SK-N-SH (cell line): ENCODE results near the gene ST6GALNAC3. TPM values are rescaled to one million over a fixed set of nuclear protein-coding genes. Genes with fewer than 3 reads are reported as not detected.

Experiments
- CTCF ChIA-PET: fragments of 300-600, 350-600 bp; formaldehyde crosslinking; extraction: SDS; loops from one replicate; lab custom pipeline; 2021; lab: Yijun Ruan, JAX
- POLR2A ChIA-PET: fragments of 350-600 bp; sonication (Branson Sonifier 250); formaldehyde crosslinking; extraction: SDS; loops from one replicate; lab custom pipeline; 2020; ENCODE audit warnings: antibody characterized with exemption, inconsistent platforms; lab: Yijun Ruan, JAX
- DNase-seq: peaks from one replicate; pipeline ENCODE4 v3.0.0; 2012
- H2AFZ ChIP-seq: fragments of 200-600 bp; sonication (generic); 2 replicates; pipeline ENCODE4 v1.8.1; 2016; ENCODE audit warnings: antibody characterized with exemption, mild to moderate bottlenecking, low read depth
- H3F3A ChIP-seq: fragments of 200-600 bp; sonication (generic); replicated peaks from 2 replicates; pipeline ENCODE3; 2016; ENCODE audit warnings: antibody characterized with exemption, mild to moderate bottlenecking; ENCODE audit not compliant: insufficient read depth
- H3K27ac ChIP-seq, 2 experiments: fragments of 200-500 bp in 1 of 2; fragments of 200-600 bp in 1 of 2; sonication (Bioruptor generic) in 1 of 2; sonication (generic), shearing (Covaris generic) in 1 of 2; 2 replicates each; pipeline versions ENCODE4 v1.5.1 to v1.6.1; 2014 to 2016; ENCODE audit warnings: low read depth in 2 of 2, inconsistent platforms in 1 of 2, low read length in 1 of 2, mild to moderate bottlenecking in 1 of 2, mixed read lengths in 1 of 2
- H3K27me3 ChIP-seq: fragments of 200-600 bp; sonication (generic), shearing (Covaris generic); 2 replicates; pipeline ENCODE4 v1.6.1; 2016; ENCODE audit warnings: mixed run types; ENCODE audit not compliant: insufficient read depth
- H3K36me3 ChIP-seq, 2 experiments: fragments of 200-500 bp in 1 of 2; fragments of 200-600 bp in 1 of 2; sonication (Bioruptor generic) in 1 of 2; sonication (generic) in 1 of 2; replicated peaks in 1 of 2; 2 replicates each; pipeline versions ENCODE3 to v1.5.1; 2014 to 2016; ENCODE audit warnings: low read length in 1 of 2, mild to moderate bottlenecking in 1 of 2; ENCODE audit not compliant: insufficient read depth in 2 of 2, control insufficient read depth in 1 of 2
- H3K4me1 ChIP-seq, 2 experiments: fragments of 200-500 bp in 1 of 2; fragments of 200-600 bp in 1 of 2; sonication (Bioruptor generic) in 1 of 2; sonication (generic), shearing (Covaris generic) in 1 of 2; 2 replicates each; pipeline versions ENCODE4 v1.5.1 to v1.6.1; 2014 to 2016; ENCODE audit warnings: low read depth in 1 of 2, low read length in 1 of 2, mixed run types in 1 of 2; ENCODE audit not compliant: insufficient read depth in 2 of 2, control insufficient read depth in 1 of 2
- H3K4me2 ChIP-seq: fragments of 200-600 bp; sonication (generic), shearing (Covaris generic); 2 replicates; pipeline ENCODE4 v1.6.1; 2017; ENCODE audit warnings: mixed run types
- H3K4me3 ChIP-seq, 2 experiments: fragments of 200-500 bp in 1 of 2; fragments of 200-600 bp in 1 of 2; sonication (Bioruptor generic) in 1 of 2; sonication (generic), shearing (Covaris generic) in 1 of 2; 2 replicates each; pipeline versions ENCODE4 v1.5.1 to v1.8.1; 2014 to 2016; ENCODE audit warnings: low read depth in 2 of 2, inconsistent platforms in 1 of 2, low read length in 1 of 2, mild to moderate bottlenecking in 1 of 2, mixed read lengths in 1 of 2, moderate library complexity in 1 of 2
- H3K79me2 ChIP-seq: fragments of 200-600 bp; sonication (generic); 2 replicates; pipeline ENCODE4 v1.8.1; 2017; ENCODE audit warnings: mild to moderate bottlenecking; ENCODE audit not compliant: insufficient read depth
- H3K9ac ChIP-seq: fragments of 200-600 bp; sonication (generic); 2 replicates; pipeline ENCODE4 v1.6.1; 2017; ENCODE audit warnings: mixed run types
- H3K9me2 ChIP-seq: fragments of 200-600 bp; sonication (generic); 2 replicates; pipeline ENCODE4 v1.6.1; 2017; ENCODE audit warnings: mixed run types
- H3K9me3 ChIP-seq: fragments of 200-600 bp; sonication (generic); 2 replicates; pipeline ENCODE4 v1.6.1; 2017; ENCODE audit warnings: mixed run types, mild to moderate bottlenecking, moderate library complexity
- H4K20me1 ChIP-seq: fragments of 200-600 bp; sonication (generic); 2 replicates; pipeline ENCODE4 v1.6.1; 2017; ENCODE audit warnings: mild to moderate bottlenecking, mixed run types; ENCODE audit not compliant: insufficient read depth
- EZH2phosphoT487 ChIP-seq: fragments of 200-600 bp; sonication (generic); IDR thresholded peaks from 2 replicates; pipeline ENCODE4 v1.6.1; 2017; ENCODE audit warnings: low read depth, mixed run types, mild to moderate bottlenecking, antibody characterized with exemption, moderate library complexity, borderline replicate concordance
- GABPA ChIP-seq: IDR thresholded peaks from 2 replicates; pipeline ENCODE4 v1.4.0; 2012; ENCODE audit warnings: low read depth, mild to moderate bottlenecking
- MXI1 ChIP-seq: IDR thresholded peaks from 2 replicates; pipeline ENCODE4 v1.6.1; 2012; ENCODE audit warnings: mild to moderate bottlenecking, low read depth, low read length, improper control_type of control experiment
- NFIC ChIP-seq: IDR thresholded peaks from 2 replicates; pipeline ENCODE4 v1.4.0; 2012; ENCODE audit warnings: borderline replicate concordance
- NRF1 ChIP-seq: IDR thresholded peaks from 2 replicates; pipeline ENCODE4 v1.6.1; 2012; ENCODE audit warnings: low read depth, mild to moderate bottlenecking, low read length
- PBX3 ChIP-seq: IDR thresholded peaks from 2 replicates; pipeline ENCODE4; 2012
- POLR2AphosphoS5 ChIP-seq: IDR thresholded peaks from 2 replicates; pipeline ENCODE4 v1.6.1; 2012; ENCODE audit warnings: low read depth, low read length
- RCOR1 ChIP-seq: fragments of 150-350 bp; IDR thresholded peaks from 2 replicates; pipeline ENCODE4 v1.6.1; 2017; ENCODE audit warnings: antibody characterized with exemption, low read length
- REST ChIP-seq: IDR thresholded peaks from 2 replicates; pipeline ENCODE4 v1.6.1; 2012; ENCODE audit warnings: mild to moderate bottlenecking, low read depth, low read length, moderate library complexity
- RFX5 ChIP-seq: IDR thresholded peaks from 2 replicates; pipeline ENCODE4 v1.6.1; 2012; ENCODE audit warnings: mild to moderate bottlenecking, improper control_type of control experiment, low read length
- RXRA ChIP-seq: IDR thresholded peaks from 2 replicates; pipeline ENCODE4 v1.4.0; 2012; ENCODE audit warnings: low read depth, mild to moderate bottlenecking, borderline replicate concordance
- TAF1 ChIP-seq: IDR thresholded peaks from 2 replicates; pipeline ENCODE4 v1.6.1; 2012; ENCODE audit warnings: low read depth, mild to moderate bottlenecking, low read length, moderate library complexity, borderline replicate concordance
- WGBS: methylation state at CpG from one replicate; pipeline ENCODE4 v1.1.6; 2017; ENCODE audit warnings: low lambda C conversion rate; 5-methylcytosine and 5-hydroxymethylcytosine counted together
- polyA plus RNA-seq, 3 experiments: library from polyadenylated mRNA; depleted of rRNA; stranded (reverse); fragments of >200 nt; gene quantifications; 2 replicates each; pipeline ENCODE4 v1.2.3, GENCODE V29; 2012

ST6GALNAC3 gene
- polyA plus RNA-seq, 1 of the 3 experiments (the other 2 are of a cell fraction): 8.1 TPM

GRCh38 chr1:76622774-76623528 lies 548.4 kb downstream of the ST6GALNAC3 start:
- Histone ChIP-seq H3K4me3 (no peak overlapping the region), H3K4me2 (no peak overlapping the region), H3K4me1 (peaks cover 0 to 2% of the 10 kb centered on the region in 2 experiments; a peak in 3 of 4 replicates), H3K79me2 (no peaks in the 10 kb centered on the region), H4K20me1 (no peaks in the 10 kb centered on the region), H3F3A (no peaks in the 10 kb centered on the region), H2AFZ (no peak overlapping the region), H3K36me3 (no peaks in the 10 kb centered on the region), H3K27ac (no peak overlapping the region), H3K9me2 (no peaks in the 10 kb centered on the region), H3K9ac (no peak overlapping the region), H3K27me3 (no peaks in the 10 kb centered on the region), H3K9me3 (no peaks in the 10 kb centered on the region)
- POLR2A ChIA-PET: no interaction called here
- no peak for DNase-seq
- CTCF ChIA-PET: interaction anchor here (1.0 to 1.5 kb wide), 2 partner anchors 33 to 468 kb away, joined by 3 read pairs; no protein-coding TSS in a partner anchor
- TF ChIP-seq RFX5: no peak
- no peak for TF ChIP-seq GABPA
- no peak for TF ChIP-seq MXI1
- TF ChIP-seq POLR2AphosphoS5: no peak
- TF ChIP-seq RXRA: no peak
- WGBS: 81% methylated on average over 7 of the region's 7 CpGs

- Histone ChIP-seq H3K9me2 (no peaks in the 10 kb centered on the region), H3K4me2 (no peak overlapping the region; the same call in 1 of the 2 replicates), H3K79me2 (no peaks in the 10 kb centered on the region), H3K27me3 (no peaks in the 10 kb centered on the region), H3F3A (no peaks in the 10 kb centered on the region), H4K20me1 (no peaks in the 10 kb centered on the region), H3K9me3 (no peaks in the 10 kb centered on the region), H3K4me3 (no peak overlapping the region), H3K4me1 (peaks cover 0 to 2% of the 10 kb centered on the region in 2 experiments; a peak in 3 of 4 replicates), H3K36me3 (peaks cover 3 to 4% of the 10 kb centered on the region in 2 experiments), H2AFZ (no peak overlapping the region; the same call in 1 of the 2 replicates), H3K9ac (no peak overlapping the region), H3K27ac (no peak overlapping the region)
- POLR2A ChIA-PET: no interaction called here
- CTCF ChIA-PET: interaction anchor here (1.3 to 1.5 kb wide), 2 partner anchors 10 to 15 kb away, joined by 3 to 4 read pairs; no protein-coding TSS in a partner anchor
- no peak for DNase-seq
- 88% methylated on average over 2 of the region's 2 CpGs for WGBS
- TF ChIP-seq EZH2phosphoT487 (no peak), REST (no peak), NRF1 (no peak), POLR2AphosphoS5 (no peak), TAF1 (no peak), PBX3 (no peak), NFIC (peak; percentile 25; the same call in 1 of the 2 replicates), RCOR1 (no peak), RFX5 (no peak)
These were observed 551.5 kb downstream of the ST6GALNAC3 start for GRCh38 chr1:76625886-76626678.
